ENCODE results near the gene KRT6A. TPM values are rescaled to one million over a fixed set of nuclear protein-coding genes. Genes with fewer than 3 reads are reported as not detected.

KRT6A gene
- total RNA-seq = 1 to 10 TPM in 2 of 4 donors, not detected in 2; 1.7 to 2.3 TPM

- no peak for TF ChIP-seq POLR2A (IDR thresholded peaks at IDR 0.05)
- TF ChIP-seq CTCF (IDR thresholded peaks at IDR 0.05) = no peak
- H3K27me3 ChIP-seq = no peaks in the 10 kb centered on the region
- no peak for DNase-seq
- H3K4me3 ChIP-seq = no peak within 1 kb of the TSS
- H3K9me3 ChIP-seq = no peaks in the 10 kb centered on the region
- peaks cover 0 to 4% (median 0%) of the 10 kb centered on the region in 4 donors for H3K4me1 ChIP-seq
- no peak within 1 kb of the TSS for H3K27ac ChIP-seq
- H3K36me3 ChIP-seq = no peaks in the 10 kb centered on the region
Measured at GRCh38 chr12:52493172-52493571, at the start of gene KRT6A. KRT6A (minus strand) TSS chr12:52493257; CDS start chr12:52493188, 69 bp downstream.

DNA sequence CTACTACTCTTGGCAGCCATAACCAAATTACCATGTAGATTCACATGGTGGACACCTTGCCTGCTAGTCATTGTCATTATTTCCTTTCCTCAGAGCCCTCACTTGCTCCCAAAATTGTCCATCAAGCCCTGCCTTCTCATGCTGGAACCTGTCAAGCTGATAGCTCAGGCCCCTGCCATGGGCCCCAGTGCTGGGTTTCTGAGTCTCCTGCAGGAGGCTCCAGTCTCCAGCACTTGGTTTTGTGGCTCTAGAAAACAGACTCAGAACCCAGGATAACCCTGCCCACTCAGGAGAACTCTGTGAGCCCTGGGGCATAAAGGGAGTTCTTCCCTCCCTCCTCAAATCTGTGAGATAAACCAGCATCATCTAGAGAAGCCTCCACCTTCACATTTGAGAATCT lies 49.1 kb upstream of the KRT6A start:
- Histone ChIP-seq H3K9me3 (no peaks in the 10 kb centered on the region), H3K27ac (no peak overlapping the region), H3K4me3 (no peak overlapping the region), H3K27me3 (no peaks in the 10 kb centered on the region), H3K36me3 (no peaks in the 10 kb centered on the region), H3K4me1 (no peaks in the 10 kb centered on the region)
- DNase-seq = no peak
- TF ChIP-seq CTCF (IDR thresholded peaks at IDR 0.05) (no peak), POLR2A (IDR thresholded peaks at IDR 0.05) (no peak)

GRCh38 chr12:52541709-52542108 lies 48.7 kb upstream of the KRT6A start:
- Histone ChIP-seq H3K9me3 (no peaks in the 10 kb centered on the region), H3K4me3 (no peak overlapping the region), H3K27ac (no peak overlapping the region), H3K4me1 (no peaks in the 10 kb centered on the region), H3K36me3 (no peaks in the 10 kb centered on the region), H3K27me3 (no peaks in the 10 kb centered on the region)
- TF ChIP-seq CTCF (IDR thresholded peaks at IDR 0.05) (no peak), POLR2A (IDR thresholded peaks at IDR 0.05) (no peak)
- no peak for DNase-seq

- Histone ChIP-seq H3K9me3 (no peaks in the 10 kb centered on the region), H3K4me3 (no peak overlapping the region), H3K27me3 (no peaks in the 10 kb centered on the region), H3K4me1 (no peaks in the 10 kb centered on the region), H3K36me3 (no peaks in the 10 kb centered on the region), H3K27ac (no peak overlapping the region)
- no peak for DNase-seq
- TF ChIP-seq CTCF (IDR thresholded peaks at IDR 0.05) (no peak), POLR2A (IDR thresholded peaks at IDR 0.05) (no peak)
Measured at GRCh38 chr12:52540531-52540930, 47.5 kb upstream of the KRT6A start.

DNA sequence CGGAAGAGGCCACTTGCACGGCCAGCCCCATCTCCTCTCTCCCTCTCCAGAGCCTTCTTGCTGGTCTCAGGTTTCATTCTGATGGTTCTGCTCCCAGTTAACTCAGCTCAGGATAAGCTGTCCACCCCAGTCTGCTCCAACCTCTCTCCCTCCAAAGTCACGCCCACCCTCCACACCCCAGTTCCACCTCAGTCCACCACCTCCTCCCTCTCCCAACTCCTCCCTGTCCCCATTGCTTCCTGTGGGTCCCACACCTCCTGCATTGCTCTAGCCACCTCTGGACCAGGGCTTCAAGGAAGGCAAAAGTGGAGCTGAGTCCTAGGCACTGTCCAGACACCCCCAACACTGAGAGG lies 46.7 kb upstream of the KRT6A start:
- no peaks in the 10 kb centered on the region for H3K27me3 ChIP-seq
- no peak overlapping the region for H3K4me3 ChIP-seq
- no peaks in the 10 kb centered on the region for H3K4me1 ChIP-seq
- no peak for DNase-seq
- no peaks in the 10 kb centered on the region for H3K9me3 ChIP-seq
- no peaks in the 10 kb centered on the region for H3K36me3 ChIP-seq
- H3K27ac ChIP-seq = no peak overlapping the region
- TF ChIP-seq CTCF (IDR thresholded peaks at IDR 0.05) (no peak), POLR2A (IDR thresholded peaks at IDR 0.05) (no peak)

Measured in Peyer's patch (tissue), 4 donors.